ENCODE data around the gene ZBTB7C. TPM values are rescaled to one million over a fixed set of nuclear protein-coding genes. Genes with fewer than 3 reads are reported as not detected.

The ZBTB7C gene
- total and polyA plus RNA-seq, 2 of the 4 experiments (the other 2 are of a cell fraction): not detected

DNA sequence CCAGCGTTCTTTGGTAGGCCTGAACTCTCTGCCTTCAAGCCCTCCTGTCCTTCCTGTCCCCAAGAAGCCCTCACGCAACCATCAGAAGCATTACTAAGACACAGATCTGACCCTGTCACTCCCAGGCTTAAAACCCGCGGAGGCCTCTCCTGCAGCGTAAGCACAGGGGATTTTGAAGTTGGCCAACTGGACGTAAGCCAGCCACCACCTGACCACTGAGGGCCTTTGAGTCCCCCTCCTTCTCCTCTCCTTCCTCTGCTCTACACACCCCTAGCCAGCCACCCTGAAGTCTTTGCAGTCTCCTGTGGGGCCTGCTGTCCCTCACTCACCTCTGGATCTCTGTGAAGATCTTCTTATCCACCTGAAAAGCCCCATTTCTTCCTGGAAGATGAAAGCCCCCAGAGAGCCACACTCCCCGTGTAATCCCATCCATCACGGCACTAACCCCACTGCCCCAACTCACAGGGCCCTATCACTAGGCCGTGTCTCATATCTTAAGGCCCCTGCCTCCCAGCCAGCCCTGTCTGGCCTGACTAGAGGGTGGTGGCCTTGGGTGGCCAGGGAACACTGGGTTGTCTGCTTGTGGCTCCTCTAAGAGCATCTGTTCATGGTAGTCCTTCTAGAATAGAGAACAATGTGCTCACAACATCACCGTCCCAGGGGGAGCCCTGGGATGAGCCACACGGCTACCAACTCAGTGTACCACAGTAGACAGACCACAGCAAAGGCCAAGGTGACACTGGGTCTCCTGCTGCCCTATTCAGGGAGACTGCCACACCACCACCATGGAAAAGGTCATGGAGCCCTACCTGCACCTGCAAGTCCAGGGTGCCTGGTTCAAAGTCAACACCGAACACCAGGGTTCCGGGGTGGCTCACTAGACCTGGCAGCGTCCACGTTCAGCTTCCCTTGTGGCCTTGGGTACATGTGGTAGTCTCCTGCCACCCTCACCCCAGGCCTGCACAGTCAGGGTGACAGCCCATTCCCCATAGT is 191.6 kb downstream of the ZBTB7C start:
- ChIA-PET POLR2A (ENCODE audit: unreplicated experiment) (no interaction called here), CTCF (no interaction called here)
- dilution Hi-C loops (cut with HindIII; ENCODE audit: low sequenced_read_pairs, unreplicated experiment) (no loop called here), in situ Hi-C loops (cut with MboI; ENCODE audit: low sequenced_read_pairs) (no loop called here), intact Hi-C loops (cut with micrococcal nuclease) (no loop called here)
- 59% methylated on average over 7 of the region's 15 CpGs; no CpG with 5 or more reads in 1 of the 2 experiments for WGBS, 2 experiments (ENCODE audit: extremely low coverage in 2 of 2, insufficient read length in 1 of 2)
- Histone ChIP-seq H3K9me3 (ENCODE audit: control insufficient read depth, insufficient read depth, low read length) (no peaks in the 10 kb centered on the region), H2AK5ac (ENCODE audit: low read depth, low read length) (no peak overlapping the region), H3K9ac (ENCODE audit: low read depth, low read length) (no peak overlapping the region), H3K79me1 (ENCODE audit: low read depth in 1 of 2, low read length in 2 of 2) (no peaks in the 10 kb centered on the region), H3K36me3 (ENCODE audit: control insufficient read depth, insufficient read depth, low read length) (no peaks in the 10 kb centered on the region), H3K9me1 (ENCODE audit: insufficient read depth, low read length) (no peaks in the 10 kb centered on the region), H3K27ac (ENCODE audit: insufficient read depth, low read length) (no peak overlapping the region), H2AK9ac (replicated peaks; ENCODE audit: low read depth, low read length, poor library complexity) (no peak overlapping the region), H2BK120ac (ENCODE audit: low read depth, low read length) (no peak overlapping the region), H2BK20ac (ENCODE audit: low read depth, low read length) (no peak overlapping the region), H4K5ac (ENCODE audit: low read depth, low read length) (no peak overlapping the region), H2AFZ (replicated peaks; ENCODE audit: low read length, poor library complexity) (no peak overlapping the region), H3K14ac (replicated peaks; ENCODE audit: low read depth, low read length) (no peak overlapping the region), H3K56ac (ENCODE audit: extremely low read depth, insufficient read depth, low read length) (no peak overlapping the region), H2BK15ac (ENCODE audit: low read depth, low read length) (no peak overlapping the region), H3K27me3 (ENCODE audit: control insufficient read depth, insufficient read depth, low read length) (no peaks in the 10 kb centered on the region), H4K8ac (ENCODE audit: low read depth in 2 of 2, low read length in 2 of 2) (no peak overlapping the region), H3K4me3 (ENCODE audit: insufficient read depth, low read depth, low read length) (no peak overlapping the region), H3K4me2 (ENCODE audit: low read depth, low read length) (no peak overlapping the region), H3K18ac (ENCODE audit: low read depth, low read length) (no peak overlapping the region), H3K4me1 (ENCODE audit: control insufficient read depth, insufficient read depth, low read length) (no peaks in the 10 kb centered on the region), H3K4ac (ENCODE audit: low read depth, low read length) (no peak overlapping the region), H3K23ac (ENCODE audit: low read depth, low read length) (no peak overlapping the region), H2BK5ac (ENCODE audit: low read depth, low read length, poor library complexity, severe bottlenecking) (no peak overlapping the region), H4K20me1 (ENCODE audit: insufficient read depth, low read length) (no peaks in the 10 kb centered on the region), H4K91ac (ENCODE audit: insufficient read depth, low read depth, low read length) (no peak overlapping the region)
- no TSS peak for BruUV-seq (replicated peaks)
- DNase-seq (no peak), ATAC-seq (ENCODE audit: low read depth) (no peak)
- TF ChIP-seq, protein P1, sequence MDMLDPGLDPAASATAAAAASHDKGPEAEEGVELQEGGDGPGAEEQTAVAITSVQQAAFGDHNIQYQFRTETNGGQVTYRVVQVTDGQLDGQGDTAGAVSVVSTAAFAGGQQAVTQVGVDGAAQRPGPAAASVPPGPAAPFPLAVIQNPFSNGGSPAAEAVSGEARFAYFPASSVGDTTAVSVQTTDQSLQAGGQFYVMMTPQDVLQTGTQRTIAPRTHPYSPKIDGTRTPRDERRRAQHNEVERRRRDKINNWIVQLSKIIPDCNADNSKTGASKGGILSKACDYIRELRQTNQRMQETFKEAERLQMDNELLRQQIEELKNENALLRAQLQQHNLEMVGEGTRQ (IDR thresholded peaks at IDR 0.05; ENCODE audit: low read depth, low read length): no peak
- no peak for TF ChIP-seq BHLHE40 (IDR thresholded peaks at IDR 0.05; ENCODE audit: low read depth, low read length)
- TF ChIP-seq, protein P2, sequence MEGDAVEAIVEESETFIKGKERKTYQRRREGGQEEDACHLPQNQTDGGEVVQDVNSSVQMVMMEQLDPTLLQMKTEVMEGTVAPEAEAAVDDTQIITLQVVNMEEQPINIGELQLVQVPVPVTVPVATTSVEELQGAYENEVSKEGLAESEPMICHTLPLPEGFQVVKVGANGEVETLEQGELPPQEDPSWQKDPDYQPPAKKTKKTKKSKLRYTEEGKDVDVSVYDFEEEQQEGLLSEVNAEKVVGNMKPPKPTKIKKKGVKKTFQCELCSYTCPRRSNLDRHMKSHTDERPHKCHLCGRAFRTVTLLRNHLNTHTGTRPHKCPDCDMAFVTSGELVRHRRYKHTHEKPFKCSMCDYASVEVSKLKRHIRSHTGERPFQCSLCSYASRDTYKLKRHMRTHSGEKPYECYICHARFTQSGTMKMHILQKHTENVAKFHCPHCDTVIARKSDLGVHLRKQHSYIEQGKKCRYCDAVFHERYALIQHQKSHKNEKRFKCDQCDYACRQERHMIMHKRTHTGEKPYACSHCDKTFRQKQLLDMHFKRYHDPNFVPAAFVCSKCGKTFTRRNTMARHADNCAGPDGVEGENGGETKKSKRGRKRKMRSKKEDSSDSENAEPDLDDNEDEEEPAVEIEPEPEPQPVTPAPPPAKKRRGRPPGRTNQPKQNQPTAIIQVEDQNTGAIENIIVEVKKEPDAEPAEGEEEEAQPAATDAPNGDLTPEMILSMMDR (conservative IDR thresholded peaks at IDR 0.05; ENCODE audit: low read depth, low read length): no peak
- no peak for TF ChIP-seq POLR2A (IDR thresholded peaks at IDR 0.05; ENCODE audit: low read depth, low read length)
- TF ChIP-seq FOS (IDR thresholded peaks at IDR 0.05; ENCODE audit: low read depth, low read length): no peak
- TF ChIP-seq MAFK (IDR thresholded peaks at IDR 0.05; ENCODE audit: low read depth, low read length): no peak
- no peak for TF ChIP-seq SMC3 (IDR thresholded peaks at IDR 0.05; ENCODE audit: low read depth, low read length)
- TF ChIP-seq CEBPB (IDR thresholded peaks at IDR 0.05; ENCODE audit: low read depth, low read length): no peak
- TF ChIP-seq MAZ (IDR thresholded peaks at IDR 0.05; ENCODE audit: borderline replicate concordance, low read depth, low read length): no peak
- TF ChIP-seq RAD21 (IDR thresholded peaks at IDR 0.05; ENCODE audit: low read length): no peak
